ENCODE measurements around the gene BICC1. TPM values are rescaled to one million over a fixed set of nuclear protein-coding genes. Genes with fewer than 3 reads are reported as not detected.

BICC1 gene
- total and polyA plus RNA-seq, 2 of the 4 experiments (the other 2 are of a cell fraction) = 5.7 to 42.5 TPM

- H3K56ac ChIP-seq (ENCODE audit: extremely low read depth, insufficient read depth, low read length) = no peak overlapping the region
- no peak overlapping the region for H2BK120ac ChIP-seq (ENCODE audit: low read depth, low read length)
- CTCF ChIA-PET = no interaction called here
- intact Hi-C loops (cut with micrococcal nuclease) (no loop called here), in situ Hi-C loops (cut with MboI; ENCODE audit: low sequenced_read_pairs) (no loop called here), dilution Hi-C loops (cut with HindIII; ENCODE audit: low sequenced_read_pairs, unreplicated experiment) (no loop called here)
- H4K20me1 ChIP-seq (ENCODE audit: insufficient read depth, low read length) = peaks cover 5% of the 10 kb centered on the region; the same call in 1 of the 2 replicates
- no peak overlapping the region for H4K91ac ChIP-seq (ENCODE audit: insufficient read depth, low read depth, low read length)
- H3K4me2 ChIP-seq (ENCODE audit: low read depth, low read length) = no peak overlapping the region
- H3K9me3 ChIP-seq (ENCODE audit: control insufficient read depth, insufficient read depth, low read length) = no peaks in the 10 kb centered on the region
- H3K36me3 ChIP-seq (ENCODE audit: control insufficient read depth, insufficient read depth, low read length) = no peaks in the 10 kb centered on the region
- H2BK15ac ChIP-seq (ENCODE audit: low read depth, low read length) = no peak overlapping the region
- peaks cover 9% of the 10 kb centered on the region; the same call in 1 of the 2 replicates for H3K9me1 ChIP-seq (ENCODE audit: insufficient read depth, low read length)
- WGBS, 2 experiments (ENCODE audit: extremely low coverage in 2 of 2, insufficient read length in 1 of 2) = no CpG with 5 or more reads among the region's 3 CpGs
- no peak overlapping the region for H4K5ac ChIP-seq (ENCODE audit: low read depth, low read length)
- no peak overlapping the region for H2AFZ ChIP-seq (replicated peaks; ENCODE audit: low read length, poor library complexity)
- no peak overlapping the region for H4K8ac ChIP-seq (ENCODE audit: low read depth in 2 of 2, low read length in 2 of 2)
- H2BK20ac ChIP-seq (ENCODE audit: low read depth, low read length) = no peak overlapping the region
- H3K9ac ChIP-seq (ENCODE audit: low read depth, low read length) = no peak overlapping the region
- H2BK5ac ChIP-seq (ENCODE audit: low read depth, low read length, poor library complexity, severe bottlenecking) = no peak overlapping the region
- no peak overlapping the region for H3K27ac ChIP-seq (ENCODE audit: insufficient read depth, low read length)
- peaks cover 2 to 4% of the 10 kb centered on the region in 2 experiments; a peak in 3 of 4 replicates for H3K79me1 ChIP-seq (ENCODE audit: low read depth in 1 of 2, low read length in 2 of 2)
- ATAC-seq (ENCODE audit: low read depth) = no peak
- H3K18ac ChIP-seq (ENCODE audit: low read depth, low read length) = no peak overlapping the region
- H3K14ac ChIP-seq (replicated peaks; ENCODE audit: low read depth, low read length) = no peak overlapping the region
- no peak overlapping the region for H2AK5ac ChIP-seq (ENCODE audit: low read depth, low read length)
- no peaks in the 10 kb centered on the region for H3K27me3 ChIP-seq (ENCODE audit: control insufficient read depth, insufficient read depth, low read length)
- no peak for DNase-seq
- H3K4me1 ChIP-seq (ENCODE audit: control insufficient read depth, insufficient read depth, low read length) = peaks cover 10% of the 10 kb centered on the region
- POLR2A ChIA-PET (ENCODE audit: unreplicated experiment) = no interaction called here
- no peak overlapping the region for H3K23ac ChIP-seq (ENCODE audit: low read depth, low read length)
- no peak for TF ChIP-seq POLR2A (IDR thresholded peaks at IDR 0.05; ENCODE audit: low read depth, low read length)
- TF ChIP-seq CHD1 (IDR thresholded peaks at IDR 0.05; ENCODE audit: low read depth, low read length) = no peak
- no peak for TF ChIP-seq MAFK (IDR thresholded peaks at IDR 0.05; ENCODE audit: low read depth, low read length)
- TF ChIP-seq USF2 (IDR thresholded peaks at IDR 0.05; ENCODE audit: low read depth, low read length) = no peak
- TF ChIP-seq RFX5 (IDR thresholded peaks at IDR 0.05; ENCODE audit: low read depth, low read length) = no peak
- TF ChIP-seq MXI1 (IDR thresholded peaks at IDR 0.05; ENCODE audit: borderline replicate concordance, low read depth, low read length) = no peak
- TF ChIP-seq CTCF (conservative IDR thresholded peaks at IDR 0.05; ENCODE audit: low read depth, low read length) = no peak
- no peak overlapping the region for H3K4me3 ChIP-seq (ENCODE audit: insufficient read depth, low read depth, low read length)
- no peak overlapping the region for H2AK9ac ChIP-seq (replicated peaks; ENCODE audit: low read depth, low read length, poor library complexity)
- BruUV-seq (replicated peaks) = no TSS peak
- H3K4ac ChIP-seq (ENCODE audit: low read depth, low read length) = no peak overlapping the region
These were observed 260.1 kb downstream of the BICC1 start for GRCh38 chr10:58772758-58773157.

Measured in IMR-90 (cell line).